GM19328 (cell line): Measurements from ENCODE around the gene PILRB.
"Not testable (repeated sequence)": the region's sequence is repeated elsewhere in the genome, so short reads cannot be mapped to it uniquely, and the experiment has no call there.

Source experiments
- ATAC-seq: cut with Tn5 transposase; IDR thresholded peaks from one replicate; pipeline ENCODE4 v1.9.1; 2021; ENCODE audit warnings: mild to moderate bottlenecking, moderate library complexity; ENCODE audit not compliant: unreplicated experiment

Gene PILRB

DNA sequence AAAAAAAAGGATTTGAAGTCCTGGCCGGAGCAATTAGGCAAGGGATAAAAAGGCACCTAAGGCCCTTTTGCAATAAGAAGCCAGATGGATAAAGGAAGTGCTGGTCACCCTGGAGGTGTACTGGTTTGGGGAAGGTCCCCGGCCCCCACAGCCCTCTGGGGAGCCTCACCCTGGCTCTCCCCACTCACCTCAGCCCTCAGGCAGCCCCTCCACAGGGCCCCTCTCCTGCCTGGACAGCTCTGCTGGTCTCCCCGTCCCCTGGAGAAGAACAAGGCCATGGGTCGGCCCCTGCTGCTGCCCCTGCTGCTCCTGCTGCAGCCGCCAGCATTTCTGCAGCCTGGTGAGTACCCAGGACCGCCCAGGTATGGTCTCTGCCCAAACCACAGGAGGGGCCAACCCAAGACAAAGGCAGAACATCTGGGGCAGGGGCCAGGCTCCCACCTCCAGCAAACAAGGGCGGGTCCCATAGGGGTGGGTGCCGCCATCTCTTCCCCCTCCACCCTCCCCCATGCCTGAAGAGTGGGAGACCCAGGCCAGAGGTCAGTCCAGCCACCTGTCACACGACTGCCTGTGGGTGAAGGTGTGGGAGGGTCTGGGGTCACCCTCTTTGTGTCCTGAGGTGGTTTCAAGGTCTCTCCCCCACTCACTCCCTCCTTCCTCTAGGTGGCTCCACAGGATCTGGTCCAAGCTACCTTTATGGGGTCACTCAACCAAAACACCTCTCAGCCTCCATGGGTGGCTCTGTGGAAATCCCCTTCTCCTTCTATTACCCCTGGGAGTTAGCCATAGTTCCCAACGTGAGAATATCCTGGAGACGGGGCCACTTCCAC, at the start of gene PILRB:
PILRB (plus strand) TSS at position 91 of the 830 bp plus-strand sequence; CDS start at position 277, 186 bp downstream.
- ATAC-seq = no peak

DNA sequence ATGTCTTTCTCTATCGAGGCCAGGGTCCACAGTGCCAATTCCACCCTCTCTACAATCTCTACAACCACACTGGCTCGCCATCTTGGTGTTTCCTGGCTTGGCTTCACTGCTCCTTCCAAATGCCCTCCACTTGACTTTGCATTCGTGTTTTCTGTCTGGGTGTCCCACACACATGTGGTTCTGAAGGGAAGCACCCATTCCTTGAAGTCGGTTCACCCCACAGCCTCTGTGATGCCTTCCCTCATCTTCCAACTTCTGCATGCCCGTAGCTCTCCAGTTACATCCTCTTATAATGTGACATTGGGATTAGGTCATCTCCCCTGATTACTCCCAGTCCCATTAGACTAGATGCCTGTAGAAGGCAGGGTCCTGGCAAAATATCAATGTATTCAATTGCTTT, 39.6 kb upstream of the PILRB start:
- ATAC-seq = not testable (repeated sequence)

GRCh38 chr7:100321648-100322047, 36.3 kb upstream of the PILRB start:
- ATAC-seq = not testable (repeated sequence)

DNA sequence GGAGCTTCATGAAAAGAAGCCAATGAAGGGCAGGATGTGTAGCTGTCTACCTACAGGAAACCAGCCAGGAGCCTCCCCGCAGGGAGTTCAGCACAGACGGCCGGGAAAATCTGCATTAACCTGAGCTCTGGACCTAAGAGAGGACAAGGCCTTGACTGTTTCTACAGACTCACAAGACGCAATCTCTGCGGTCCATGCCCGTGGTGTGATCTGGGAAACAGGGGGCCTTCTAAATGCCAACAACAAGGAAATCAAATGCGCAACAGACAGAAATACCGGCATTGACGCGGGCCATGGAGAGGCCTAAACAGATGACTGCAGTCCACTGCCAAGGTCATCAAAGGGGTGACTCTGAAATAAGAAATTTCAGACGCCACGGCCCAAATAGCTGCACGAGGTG, 33.7 kb upstream of the PILRB start:
- ATAC-seq = not testable (repeated sequence)

GRCh38 chr7:100325671-100326070, 32.2 kb upstream of the PILRB start:
- not testable (repeated sequence) for ATAC-seq

- not testable (repeated sequence) for ATAC-seq
These were observed 31.0 kb upstream of the PILRB start for GRCh38 chr7:100326914-100327313.

DNA sequence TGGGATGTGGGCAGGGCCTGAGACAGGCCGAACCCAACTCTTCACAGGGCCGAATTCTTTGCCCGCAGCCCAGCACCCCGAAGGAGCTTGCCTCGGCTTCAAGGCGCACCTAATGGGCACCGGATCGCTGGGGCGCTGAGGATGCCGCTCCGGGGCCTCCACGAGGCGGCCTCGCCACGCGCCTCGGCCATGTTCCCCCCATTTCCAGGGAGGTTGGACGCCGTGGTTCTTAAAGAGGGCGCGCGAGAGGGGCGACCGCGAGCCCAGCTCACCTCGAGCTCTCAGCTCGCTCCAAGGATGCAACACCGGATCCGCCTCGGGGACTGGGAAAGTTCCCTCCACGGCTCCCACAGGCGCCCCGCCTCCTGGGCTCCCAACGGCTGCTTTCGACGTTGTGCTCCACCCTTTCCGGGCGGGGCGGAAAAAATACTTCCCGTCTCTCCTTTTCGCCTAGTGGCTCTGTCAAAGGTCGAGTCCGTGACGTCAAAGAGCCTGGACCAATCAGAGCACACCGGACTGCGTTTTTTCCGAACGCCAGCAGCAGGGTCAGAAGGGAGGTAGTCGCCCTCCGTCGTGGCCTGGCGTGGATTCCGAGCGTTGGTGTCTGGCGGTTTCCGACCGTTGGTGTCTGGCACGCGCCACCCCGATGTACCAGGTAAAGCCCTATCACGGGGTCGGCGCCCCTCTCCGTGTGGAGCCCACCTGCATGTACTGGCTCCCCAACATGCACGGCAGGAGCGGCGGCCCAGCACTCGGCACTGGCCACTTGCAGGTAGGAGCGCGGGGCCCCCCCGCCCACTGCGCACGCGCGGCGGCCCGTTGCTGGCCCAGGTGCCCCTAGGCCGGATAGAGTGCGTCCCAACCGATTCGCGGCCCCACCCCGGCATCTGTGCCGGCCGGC, 22.1 kb upstream of the PILRB start:
- peak; percentile 92 for ATAC-seq

DNA sequence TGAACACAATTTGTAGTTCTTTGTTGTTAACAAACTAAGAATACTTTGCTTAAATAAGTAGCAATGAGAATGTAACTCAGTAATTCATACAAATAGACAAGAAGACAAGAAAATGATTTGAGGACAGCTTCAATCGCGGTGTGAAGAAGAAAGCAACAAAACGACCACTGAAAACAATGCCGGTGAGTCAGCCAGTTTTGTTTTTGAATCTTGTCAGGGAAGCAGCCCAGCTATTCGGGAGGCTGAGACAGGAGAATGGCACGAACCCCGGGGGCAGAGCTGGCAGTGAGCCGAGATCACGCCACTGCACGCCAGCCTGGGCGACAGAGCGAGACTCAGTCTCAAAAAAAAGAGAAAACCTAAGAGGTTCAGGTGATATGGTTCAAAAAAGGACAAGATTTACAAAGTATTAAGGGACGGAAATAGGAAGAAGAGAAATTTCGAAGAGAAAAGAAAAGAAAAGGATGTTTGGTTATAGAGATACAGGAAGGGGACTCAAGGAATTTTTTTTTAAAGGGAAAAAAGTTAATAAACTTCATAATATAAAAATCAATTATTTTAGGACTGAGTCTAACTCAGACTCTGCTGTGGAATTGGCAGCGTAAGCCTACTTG, 19.7 kb upstream of the PILRB start:
- ATAC-seq = not testable (repeated sequence)

DNA sequence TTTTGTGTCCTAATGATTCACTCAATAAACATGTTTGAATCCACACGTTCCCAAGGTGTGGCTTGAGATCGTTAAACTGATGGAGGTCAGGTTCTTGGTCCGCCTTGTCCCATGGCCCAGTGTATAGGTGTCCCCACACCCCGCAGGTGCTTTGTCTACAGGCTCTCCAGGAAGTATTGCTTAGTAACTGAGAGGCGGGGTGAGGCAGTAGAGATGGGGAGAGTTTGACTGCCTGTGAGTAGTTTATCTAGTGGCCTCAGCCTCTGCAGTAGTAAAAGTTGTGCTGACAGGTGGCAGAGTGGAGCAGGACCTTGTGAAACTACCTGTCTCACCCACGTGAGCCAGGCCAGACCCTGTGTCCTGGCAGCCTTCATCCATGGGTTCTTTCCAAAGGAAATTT, 16.6 kb upstream of the PILRB start:
- not testable (repeated sequence) for ATAC-seq

DNA sequence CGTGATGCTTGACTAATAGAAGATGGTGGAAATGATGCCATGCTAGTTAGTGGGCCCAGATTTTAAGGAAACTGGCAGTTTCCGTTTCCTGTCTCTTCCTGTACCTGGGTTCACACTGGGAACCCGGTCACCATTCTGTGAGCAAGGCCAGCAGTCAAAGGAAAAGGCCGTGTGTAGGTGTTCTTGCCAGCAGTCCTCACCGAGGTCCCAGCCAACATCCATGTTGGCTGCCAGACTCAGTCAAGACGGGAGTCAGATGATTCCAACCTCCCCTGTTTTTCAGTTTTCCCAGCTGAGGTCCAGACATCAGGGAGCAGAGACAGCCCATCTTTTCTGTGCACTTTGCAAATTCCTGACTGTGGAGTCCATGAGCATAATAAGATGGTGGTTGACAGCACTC, 15.2 kb upstream of the PILRB start:
- no peak for ATAC-seq

- not testable (repeated sequence) for ATAC-seq
These were observed 13.8 kb upstream of the PILRB start for GRCh38 chr7:100344124-100344559.

GRCh38 chr7:100344560-100345287, 13.2 kb upstream of the PILRB start:
- ATAC-seq = peak; percentile 71

GRCh38 chr7:100345288-100345672, 12.6 kb upstream of the PILRB start:
- ATAC-seq = peak; percentile 23

- ATAC-seq = no peak
These were observed 11.0 kb upstream of the PILRB start for GRCh38 chr7:100346921-100347320.

DNA sequence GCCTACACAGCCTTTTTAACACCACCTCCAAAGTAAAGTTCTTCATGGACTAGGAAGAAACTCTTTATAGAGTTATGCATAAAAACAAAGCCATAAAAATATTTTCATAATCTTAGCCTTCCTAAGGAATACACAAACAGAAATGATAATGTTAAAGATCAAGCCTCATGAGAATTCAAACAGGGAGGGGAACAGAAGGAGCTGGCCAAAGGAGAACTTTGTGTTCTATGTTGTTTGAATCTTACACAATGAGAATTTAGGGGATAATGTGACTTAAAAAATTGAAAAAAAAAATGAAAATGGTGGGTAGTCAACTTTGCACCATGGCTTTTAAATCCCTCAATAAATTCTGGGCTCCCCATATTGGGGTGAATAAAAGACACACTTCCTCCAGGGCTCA, 9.1 kb upstream of the PILRB start:
- ATAC-seq = no peak

DNA sequence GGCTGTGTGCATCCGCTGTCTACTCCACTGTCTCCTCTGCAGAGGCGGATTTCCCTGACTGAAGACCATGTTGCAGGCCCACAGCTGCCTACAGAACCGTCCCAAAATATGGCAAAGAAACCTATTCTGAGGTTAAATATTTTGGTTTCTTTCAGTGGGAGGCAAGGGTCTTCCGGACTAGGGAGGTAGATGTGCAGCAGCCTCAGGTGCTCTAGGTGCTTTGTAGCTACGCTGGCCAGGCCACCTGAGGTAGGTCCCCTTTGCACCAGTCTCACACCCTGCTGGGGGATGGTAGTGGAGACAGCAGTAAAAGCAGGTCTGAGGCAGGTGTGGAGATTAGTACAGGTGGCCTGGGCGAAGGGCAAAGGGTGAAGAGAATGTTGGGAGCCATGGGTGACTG, 8.2 kb upstream of the PILRB start:
- ATAC-seq = no peak

DNA sequence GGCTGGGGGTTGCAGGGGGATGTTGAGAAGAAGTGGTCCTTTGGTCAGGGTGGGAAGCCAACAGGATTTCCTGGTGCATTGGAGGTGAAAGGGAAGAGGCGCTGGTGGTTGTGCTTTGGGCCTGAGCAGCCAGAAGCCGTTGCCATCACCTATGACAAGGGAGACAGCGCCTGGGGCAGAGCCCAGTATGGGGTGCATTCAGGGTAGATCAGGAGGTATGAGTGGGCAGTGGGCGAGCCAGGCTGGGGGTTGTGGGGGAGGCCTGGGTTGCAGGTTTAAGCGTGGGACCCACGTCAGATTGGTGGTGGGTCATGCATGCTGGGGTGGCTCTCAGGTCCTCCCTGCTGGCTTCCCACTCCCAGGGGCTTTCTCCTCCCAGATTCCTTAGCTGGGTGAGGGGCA, 6.3 kb upstream of the PILRB start:
- ATAC-seq = no peak

DNA sequence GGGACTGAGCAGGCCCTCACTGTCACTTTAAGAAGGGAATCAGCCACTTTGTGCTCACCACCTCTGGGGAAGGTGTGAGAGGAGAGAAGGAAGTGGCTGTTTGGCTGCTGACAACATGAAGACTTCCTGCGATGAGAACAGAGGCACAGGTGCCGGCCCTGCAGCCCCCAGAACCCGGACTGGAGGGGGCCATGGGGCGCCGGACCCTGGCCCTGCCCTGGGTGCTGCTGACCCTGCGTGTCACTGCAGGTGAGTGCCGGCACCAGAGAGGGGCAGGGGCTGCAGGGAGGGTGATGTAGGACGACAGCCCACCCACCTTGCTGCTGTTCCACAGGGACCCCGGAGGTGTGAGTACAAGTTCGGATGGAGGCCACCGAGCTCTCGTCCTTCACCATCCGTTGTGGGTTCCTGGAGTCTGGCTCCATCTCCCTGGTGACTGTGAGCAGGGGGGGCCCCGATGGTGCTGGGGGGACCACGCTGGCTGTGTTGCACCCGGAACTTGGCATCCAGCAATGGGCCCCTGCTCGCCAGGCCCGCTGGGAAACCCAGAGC, 5.6 kb upstream of the PILRB start:
- ATAC-seq = not testable (repeated sequence)

GRCh38 chr7:100352984-100353684, 4.8 kb upstream of the PILRB start:
- ATAC-seq = no peak
